GM19193 (cell line): Measurements from ENCODE around the gene AP3B2.

Experiments used
- POLR2A ChIP-seq: IDR thresholded peaks from 4 replicates; pipeline ENCODE4 v1.6.1; 2011; ENCODE audit not compliant: insufficient read depth, insufficient read length; ENCODE audit errors: extremely low read depth

AP3B2 gene

DNA sequence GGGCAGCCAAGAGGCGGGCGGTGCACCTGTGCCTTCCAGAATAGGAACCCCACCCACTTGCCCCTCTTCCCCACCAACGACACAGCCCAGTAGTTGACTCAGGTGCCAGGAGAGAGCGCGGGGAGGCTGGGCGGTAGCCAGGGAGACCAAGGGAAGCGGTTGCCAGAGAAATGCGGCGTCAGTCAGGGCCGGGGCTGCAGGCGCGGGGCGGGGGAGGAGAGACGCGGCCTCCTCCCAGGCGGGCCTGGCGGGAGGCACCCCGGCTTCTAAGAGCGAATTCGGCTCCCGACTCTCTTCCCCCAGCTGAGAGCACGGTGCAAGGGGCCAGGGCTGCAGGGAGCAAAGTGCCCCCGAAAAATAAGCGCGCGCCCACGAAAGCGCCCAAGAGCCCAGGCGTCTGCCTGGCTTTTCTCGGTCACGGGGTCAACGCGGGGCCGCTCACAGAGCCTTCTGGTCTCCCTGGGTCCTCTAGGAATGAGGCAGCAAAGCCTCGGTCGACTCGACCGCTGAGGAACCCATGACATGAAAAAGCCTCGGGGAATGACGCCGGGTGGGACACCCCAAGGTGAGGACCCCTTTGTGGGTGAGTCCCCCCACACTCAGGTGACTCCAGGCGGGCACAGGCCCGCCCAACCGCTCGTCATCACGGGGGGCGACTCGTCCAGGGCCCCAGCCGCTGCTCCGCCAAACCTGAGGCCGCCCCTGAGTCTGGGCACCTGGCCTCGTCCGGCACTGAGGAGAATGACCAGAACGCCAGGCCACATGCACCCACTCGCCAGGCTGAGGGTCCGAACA, 63.2 kb downstream of the AP3B2 start:
- no peak for TF ChIP-seq POLR2A

DNA sequence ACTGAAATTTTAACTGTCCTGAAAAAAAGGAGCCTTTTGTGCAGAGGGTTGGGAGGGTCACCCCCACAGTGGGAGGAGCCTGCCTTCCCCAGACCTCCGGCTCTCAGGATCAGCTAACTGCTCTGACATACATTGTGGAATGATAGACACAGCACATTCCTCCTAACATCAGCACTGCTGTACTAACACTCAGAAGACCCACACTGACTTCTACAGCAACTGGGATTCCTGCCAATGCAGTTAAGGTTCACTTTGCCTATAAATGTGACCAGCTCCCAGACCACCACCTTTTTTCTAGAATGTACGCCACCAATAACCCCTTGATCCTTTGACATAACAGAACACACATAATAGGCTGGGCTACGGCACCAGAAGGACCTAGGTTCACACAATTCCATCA, 65.7 kb downstream of the AP3B2 start:
- TF ChIP-seq POLR2A: no peak

DNA sequence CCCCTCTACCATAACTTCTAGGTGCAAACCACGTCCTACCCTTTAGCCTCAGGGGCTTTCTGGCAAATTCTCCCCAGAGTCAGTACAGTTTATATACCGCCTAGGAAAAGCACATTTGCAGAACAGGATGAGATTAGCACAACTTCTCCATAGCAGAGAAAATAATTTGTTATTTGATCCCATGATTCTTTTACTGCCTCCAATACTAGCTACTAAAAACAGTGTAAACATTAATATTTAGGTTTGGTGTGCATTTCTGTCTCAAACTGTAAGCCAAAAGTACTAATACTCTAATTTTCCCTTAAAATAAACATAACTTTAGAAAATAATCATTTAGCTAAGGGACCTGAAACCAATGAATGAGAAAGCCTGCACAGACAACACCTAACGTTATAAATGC, 67.0 kb downstream of the AP3B2 start:
- TF ChIP-seq POLR2A: no peak

DNA sequence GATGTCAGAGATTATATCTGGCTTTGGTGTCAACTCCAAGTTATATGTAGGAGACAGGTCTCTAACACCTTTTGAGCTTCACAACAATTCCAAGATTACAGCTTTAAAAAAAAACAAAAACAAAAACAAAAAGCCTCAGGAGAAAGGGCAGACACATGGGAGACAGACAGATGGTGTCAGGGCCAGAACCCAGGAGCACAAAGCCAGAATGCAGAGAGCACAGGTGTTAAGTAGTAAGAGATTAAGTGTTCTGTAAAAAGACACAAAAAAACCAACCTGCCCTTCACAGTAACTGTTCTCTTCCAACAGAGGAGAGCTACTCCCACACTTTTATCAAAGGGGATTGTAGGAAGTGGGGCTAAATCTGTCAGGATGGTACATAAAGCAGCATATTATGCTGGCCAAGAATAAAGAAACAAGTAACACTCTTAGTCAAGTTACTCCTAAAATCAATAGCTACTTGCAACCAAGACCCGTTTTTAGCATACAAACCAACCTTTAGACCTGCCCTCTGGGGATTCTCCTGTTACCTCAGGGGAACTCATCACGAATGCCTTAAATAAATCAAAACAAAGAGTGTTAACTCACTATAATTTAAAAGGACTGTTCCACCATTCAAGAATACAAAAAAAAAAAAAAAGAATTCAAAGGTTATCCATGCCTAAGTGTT, 68.4 kb downstream of the AP3B2 start:
- TF ChIP-seq POLR2A: no peak

DNA sequence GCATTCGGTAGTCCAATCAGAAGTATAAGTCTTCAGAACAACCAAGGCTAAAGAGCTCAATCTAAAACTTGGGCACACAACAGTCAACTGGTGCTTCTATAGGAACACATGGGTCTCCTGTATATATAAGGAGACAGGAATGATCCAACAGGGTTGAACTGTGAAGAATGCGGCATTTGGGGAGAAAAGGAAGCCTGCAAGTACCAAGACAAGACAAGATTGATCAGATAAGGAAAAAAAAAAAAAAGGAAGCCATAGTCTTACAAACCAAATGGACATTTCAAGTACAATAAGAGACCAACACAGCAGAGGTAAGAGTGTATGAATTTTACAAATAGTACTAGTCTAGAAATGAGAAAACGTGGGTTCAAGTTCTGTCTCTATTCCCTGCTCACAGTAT, 69.0 kb downstream of the AP3B2 start:
- TF ChIP-seq POLR2A: no peak

DNA sequence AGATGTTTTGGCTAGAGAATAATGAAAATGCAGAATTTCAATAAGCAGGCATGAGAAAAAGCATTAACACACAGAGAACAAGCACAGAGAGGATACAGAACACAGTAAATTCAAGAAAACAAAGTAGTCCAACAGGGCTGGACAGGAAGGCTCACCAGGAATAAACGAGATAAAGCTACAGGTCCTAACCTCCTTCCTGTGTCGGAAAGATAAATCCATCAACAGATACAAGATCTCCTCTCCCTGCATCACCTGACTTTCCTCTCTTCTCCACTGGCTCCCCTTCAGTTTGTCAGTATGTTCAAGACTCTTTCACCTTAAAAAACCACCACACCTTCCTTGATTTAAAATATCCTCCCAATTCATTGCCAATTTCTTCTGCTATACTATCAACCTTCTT, 73.9 kb downstream of the AP3B2 start:
- no peak for TF ChIP-seq POLR2A

DNA sequence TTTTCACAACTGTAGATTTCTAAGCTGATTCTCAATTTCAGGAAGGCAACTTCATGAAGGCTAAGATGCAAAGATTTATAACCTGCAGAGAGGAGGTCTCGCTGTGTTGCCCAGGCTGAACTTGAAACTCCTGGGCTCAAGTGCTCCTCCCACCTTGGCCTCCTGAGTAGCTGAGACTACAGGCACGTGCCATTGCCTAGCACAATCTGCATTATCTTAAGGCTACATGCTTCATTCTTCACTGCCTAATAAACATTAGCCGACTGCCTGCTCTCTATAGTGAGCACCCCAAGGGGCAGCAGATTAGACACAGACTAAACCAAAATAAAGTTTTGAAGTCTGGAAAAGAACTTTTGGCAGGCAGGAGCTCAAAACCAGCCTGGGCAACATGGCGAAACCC, 79.6 kb downstream of the AP3B2 start:
- no peak for TF ChIP-seq POLR2A

DNA sequence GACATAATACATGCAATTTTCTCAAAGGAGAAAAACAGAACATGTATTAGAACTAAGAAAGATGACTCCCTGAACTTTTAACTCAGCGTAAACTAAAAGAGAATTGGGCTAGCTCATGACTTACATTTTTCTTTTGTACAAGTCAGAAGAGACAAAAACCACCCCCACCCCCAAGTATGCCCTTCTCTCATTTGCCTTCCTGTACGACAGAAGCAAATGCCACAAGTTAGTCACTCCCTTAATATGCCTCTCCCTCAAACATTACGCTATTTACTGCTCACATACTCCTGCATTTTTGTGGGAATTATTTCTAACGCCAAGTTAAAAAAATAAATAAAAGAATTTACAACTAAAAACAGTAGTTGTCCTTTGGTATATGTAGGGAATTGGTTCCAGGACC, 84.5 kb downstream of the AP3B2 start:
- TF ChIP-seq POLR2A: no peak

DNA sequence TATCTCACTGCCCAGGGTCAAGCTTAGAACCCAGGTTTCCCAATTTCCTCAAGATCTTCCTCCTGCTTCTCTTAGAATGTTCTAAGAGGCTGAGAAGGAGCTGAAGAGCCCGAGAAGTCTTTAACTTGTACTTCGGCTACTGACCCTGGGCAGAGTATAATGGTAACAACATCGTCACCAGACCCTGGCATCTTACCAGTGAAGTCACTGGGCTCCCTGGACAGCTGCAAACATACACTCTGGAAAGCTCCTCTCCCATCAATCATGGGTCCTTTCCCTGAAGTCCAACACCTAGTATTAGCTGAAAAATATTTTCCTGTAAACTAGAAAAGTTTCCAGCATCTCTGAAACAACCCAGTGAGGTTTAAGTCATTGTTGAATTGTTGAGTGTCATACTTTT, 85.2 kb downstream of the AP3B2 start:
- no peak for TF ChIP-seq POLR2A

DNA sequence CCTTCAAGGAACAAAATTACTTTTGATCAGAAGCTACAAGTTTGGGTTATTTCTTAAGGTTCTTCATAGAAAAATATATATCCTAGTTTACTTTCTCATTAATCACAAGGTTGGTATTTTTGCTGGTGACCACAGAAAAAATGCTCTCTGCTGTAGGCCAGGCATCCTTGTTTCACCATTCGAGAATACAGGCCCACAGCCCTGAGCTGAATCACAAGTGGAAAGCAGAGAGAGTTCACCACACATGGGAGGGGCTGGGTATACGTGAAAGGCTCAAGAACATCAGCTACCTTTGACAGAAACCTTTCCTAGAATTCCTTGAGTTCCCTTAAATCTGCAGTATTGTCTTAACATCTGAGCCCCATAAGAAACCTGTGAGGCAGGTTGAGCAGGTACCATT, 85.7 kb downstream of the AP3B2 start:
- no peak for TF ChIP-seq POLR2A

DNA sequence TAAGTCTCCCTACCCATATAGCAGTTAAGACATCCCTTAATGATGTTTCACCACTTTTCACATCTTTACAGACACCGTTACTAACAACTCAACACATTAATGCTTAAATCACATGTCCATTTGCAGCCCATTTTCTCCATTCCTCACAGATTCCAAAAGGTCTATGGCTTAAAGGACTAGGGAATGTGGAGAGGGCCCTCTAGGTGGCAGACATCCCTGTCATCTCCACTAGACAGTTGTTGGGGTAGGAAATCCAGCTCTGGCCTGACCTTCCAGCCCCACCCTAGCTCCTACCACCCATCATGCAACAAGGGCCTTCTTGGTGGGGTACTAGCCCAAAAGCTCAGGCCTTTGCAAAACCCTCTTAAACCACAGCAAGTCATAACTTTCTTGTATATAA, 87.7 kb downstream of the AP3B2 start:
- TF ChIP-seq POLR2A: no peak

DNA sequence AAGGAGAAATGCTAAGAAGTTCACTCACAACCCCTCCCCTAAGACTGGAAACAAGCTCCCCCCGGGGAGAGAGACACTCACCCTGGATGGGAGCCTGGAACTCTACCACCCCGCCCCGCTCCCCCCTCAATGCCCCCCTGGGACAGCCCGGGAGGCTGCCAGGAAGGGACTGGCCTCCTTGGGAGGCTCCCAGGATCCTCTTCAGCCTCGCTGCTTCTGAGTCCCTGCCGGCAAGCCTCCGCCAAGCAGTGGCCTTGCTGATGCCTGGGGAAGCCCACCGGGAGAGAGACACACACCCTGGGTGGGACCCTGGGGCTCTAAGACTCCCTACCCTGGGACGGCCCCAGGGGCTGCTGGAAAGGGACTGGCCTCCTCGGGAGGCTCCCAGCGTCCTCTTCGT, 95.9 kb downstream of the AP3B2 start:
- no peak for TF ChIP-seq POLR2A

DNA sequence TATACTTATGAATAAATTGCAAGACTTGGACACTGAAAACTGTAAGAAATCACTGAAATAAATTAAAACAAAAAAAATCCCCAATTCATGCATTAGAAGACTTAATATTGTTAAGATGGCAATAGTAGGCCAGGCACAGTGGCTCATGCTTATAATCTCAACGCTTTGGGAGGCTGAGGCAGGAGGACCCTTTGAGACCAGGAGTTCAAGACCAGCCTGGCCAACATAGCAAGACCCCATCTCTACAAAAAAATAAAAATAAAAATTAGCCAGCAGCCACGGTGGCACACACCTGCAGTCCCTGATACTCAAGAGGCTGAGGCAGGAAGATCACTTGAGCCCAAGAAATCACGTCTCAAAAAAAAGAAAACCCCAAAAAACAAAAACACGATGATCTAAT, 98.3 kb downstream of the AP3B2 start:
- no peak for TF ChIP-seq POLR2A
